Stimulated activated CD4-positive, alpha-beta T cell treated with anti-CD3 and anti-CD28 coated beads, Interleukin-1b, Interleukin-23, amount 100 ng/mL, for 4 hours (primary cell): ENCODE measurements around the gene TMEM132D.

Experiments used
- DNase-seq, 2 donors: peaks; one replicate each; pipeline ENCODE4 v3.0.0-alpha.2; 2020; ENCODE audit warnings: low read depth in 2 of 2

Gene TMEM132D

GRCh38 chr12:129662234-129662633, 241.6 kb downstream of the TMEM132D start:
- no peak for DNase-seq

DNA sequence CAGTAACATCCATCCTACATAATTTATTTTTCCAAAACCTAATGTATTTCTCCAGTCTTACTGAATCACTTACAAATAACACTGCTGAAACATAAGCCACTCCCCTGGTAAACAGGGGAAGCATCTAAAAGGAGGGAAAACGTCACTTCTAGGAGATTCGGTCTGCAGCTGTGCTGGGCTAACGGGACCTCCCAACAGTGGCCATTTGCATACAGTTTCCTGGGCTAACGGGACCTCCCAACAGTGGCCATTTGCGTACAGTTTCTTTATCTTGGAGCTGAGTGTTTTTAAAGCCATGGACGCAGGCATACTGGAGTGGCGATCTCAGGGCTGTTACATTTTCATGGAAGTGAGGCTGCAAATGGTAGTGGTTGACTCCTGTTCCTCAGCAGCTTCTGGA, 242.9 kb downstream of the TMEM132D start:
- DNase-seq: no peak

GRCh38 chr12:129659961-129660622, 243.7 kb downstream of the TMEM132D start:
- DNase-seq: no peak

- DNase-seq: no peak
These were observed 246.6 kb downstream of the TMEM132D start for GRCh38 chr12:129657179-129657578.

GRCh38 chr12:129651951-129652350, 251.9 kb downstream of the TMEM132D start:
- no peak for DNase-seq

DNA sequence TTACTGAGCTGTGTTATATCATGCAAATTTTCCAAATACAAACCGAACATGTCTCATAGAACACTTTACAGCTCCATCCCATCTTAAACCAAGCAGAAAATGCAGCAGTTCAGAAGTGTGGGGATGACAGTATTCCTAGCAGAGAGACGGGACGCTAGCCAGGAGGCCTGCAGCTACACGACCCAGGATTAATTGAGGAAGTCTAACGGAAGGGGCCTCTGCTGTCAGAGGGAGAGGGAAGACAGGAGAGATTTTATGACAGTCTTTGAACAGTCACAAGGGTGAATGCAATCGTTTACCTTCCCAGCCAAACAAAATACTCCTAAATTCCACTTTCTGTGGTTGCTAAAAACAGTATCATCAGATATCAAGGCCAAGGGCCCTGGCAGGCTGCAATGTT, 261.9 kb downstream of the TMEM132D start:
- DNase-seq: no peak

- DNase-seq: no peak
These were observed 268.7 kb downstream of the TMEM132D start for GRCh38 chr12:129635021-129635685.

- DNase-seq: no peak
These were observed 272.5 kb downstream of the TMEM132D start for GRCh38 chr12:129631316-129631715.

DNA sequence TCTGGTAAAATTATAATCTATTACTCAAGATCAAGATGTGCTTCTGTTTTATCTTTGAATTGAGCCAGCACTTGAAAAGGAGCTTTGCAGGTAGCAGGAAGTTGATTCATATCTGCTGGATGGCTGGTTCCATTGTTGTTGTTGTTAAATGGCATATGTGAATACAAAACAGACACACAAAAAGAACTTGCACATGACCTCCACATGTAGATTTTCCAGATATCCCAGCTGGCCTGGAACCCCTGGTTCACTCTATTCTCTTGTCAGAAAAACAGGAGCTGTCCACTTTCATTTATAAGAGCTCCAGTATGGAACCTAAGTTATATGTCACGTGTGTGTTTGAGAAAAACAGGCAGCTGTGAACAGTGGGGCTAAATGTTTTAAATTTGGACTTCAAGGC, 273.9 kb downstream of the TMEM132D start:
- no peak for DNase-seq

DNA sequence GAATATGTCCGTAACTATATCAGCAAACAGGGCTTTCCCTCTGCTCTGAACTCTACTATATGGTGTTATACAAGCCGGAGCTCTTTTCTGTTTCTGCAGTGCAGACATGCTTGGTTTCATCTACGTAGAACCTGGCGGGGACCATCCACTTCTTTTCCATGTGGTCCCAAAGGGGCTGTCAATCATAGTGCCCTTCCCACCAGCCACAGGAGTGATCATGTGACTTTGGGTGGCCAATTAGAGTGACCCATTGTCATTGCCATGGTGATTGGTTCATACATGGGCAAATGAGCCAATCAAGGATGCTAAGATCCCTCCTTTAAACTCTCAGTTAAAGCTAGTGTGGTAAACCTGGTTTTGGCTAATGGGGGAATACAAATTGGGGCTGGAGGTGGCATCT, 281.3 kb downstream of the TMEM132D start:
- DNase-seq: no peak

GRCh38 chr12:129619271-129619670, 284.6 kb downstream of the TMEM132D start:
- DNase-seq: no peak

DNA sequence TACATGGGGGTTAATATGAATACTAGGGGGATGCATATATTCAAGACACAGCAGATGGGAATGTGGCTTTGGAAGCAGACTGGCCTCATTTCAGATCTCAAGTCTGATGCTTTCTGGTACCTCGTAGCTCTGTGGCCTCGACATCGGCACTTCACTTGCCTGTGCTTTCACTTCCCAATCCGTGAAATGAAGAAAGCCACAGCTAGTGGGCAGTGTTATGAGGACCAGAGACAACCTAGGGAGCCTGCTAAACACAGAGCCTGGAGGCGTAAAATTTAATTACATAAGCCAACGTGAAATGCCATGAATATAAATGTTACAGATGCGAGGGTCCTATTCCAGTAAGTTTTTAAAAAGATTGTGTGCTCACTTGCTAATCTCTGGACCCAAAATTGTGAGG, 286.0 kb downstream of the TMEM132D start:
- DNase-seq: no peak

GRCh38 chr12:129615001-129615400, 288.8 kb downstream of the TMEM132D start:
- DNase-seq: no peak

DNA sequence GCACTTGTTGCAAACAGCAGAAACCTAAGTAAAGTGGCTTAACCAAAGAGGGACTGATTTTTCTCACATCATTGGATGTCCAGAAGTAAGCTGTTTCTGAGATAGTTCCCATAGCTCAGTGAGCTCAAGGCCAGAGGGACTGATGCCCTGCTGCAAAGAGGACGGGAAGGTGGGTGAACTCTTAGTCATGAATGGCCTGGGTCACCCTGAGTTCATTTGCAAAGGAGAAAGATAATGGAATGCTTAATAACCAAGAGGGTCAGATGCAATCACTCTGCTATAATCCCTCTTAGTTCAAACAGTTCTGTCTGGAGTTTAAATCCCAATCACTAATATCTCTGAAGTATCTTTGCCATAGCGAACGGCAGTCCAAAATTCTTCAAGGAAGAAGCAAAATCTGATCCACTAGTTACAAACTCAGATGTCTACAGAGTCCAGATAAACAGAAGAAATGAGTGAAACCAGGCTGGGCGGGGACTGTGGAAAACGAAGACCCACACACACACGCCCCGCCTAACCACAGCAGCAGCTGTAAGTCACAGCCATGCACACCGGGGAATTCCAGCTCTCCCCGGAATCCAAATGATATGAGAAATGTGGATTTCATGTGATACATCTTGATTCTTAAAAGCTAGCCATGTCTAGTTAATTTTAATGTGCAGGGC, 289.5 kb downstream of the TMEM132D start:
- no peak for DNase-seq

DNA sequence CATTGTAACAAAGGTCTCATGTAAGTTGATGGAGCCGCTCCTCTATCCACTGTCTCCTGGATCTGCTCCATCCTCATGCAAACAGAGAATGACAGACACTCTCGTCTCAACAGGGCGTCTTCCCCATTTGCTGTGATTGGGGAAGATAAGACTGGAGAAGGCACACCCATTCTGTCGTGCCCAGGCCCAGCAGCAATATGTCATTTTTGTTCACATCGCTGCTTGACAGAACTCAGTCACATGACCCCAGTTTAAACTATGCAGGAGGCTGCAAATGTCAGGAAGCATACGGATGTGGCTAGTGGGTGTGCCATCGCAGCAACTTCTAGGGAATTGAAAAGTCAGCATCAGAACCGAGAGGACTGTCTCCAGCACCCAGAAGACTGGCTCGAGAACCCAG, 290.5 kb downstream of the TMEM132D start:
- no peak for DNase-seq

- no peak for DNase-seq
These were observed 293.2 kb downstream of the TMEM132D start for GRCh38 chr12:129610601-129611120.

DNA sequence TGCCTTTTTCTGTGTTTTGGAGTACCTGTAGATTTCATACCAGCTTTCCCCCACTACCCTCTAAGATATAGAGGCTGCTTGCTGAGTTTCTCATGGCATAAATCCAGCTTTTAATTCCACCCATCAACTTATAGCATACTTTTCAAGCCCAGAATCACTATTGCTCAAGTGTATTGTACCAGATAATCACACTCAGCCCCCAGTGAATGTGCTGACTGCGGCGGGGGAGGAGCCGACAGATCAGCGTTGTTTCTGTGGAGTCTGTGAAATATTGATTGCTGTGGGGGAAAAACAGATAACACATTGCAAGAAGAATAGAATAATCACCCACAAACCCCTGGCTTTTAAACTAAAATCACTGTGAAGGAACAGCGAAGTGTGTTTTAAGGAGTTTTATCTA, 296.1 kb downstream of the TMEM132D start:
- DNase-seq: no peak

DNA sequence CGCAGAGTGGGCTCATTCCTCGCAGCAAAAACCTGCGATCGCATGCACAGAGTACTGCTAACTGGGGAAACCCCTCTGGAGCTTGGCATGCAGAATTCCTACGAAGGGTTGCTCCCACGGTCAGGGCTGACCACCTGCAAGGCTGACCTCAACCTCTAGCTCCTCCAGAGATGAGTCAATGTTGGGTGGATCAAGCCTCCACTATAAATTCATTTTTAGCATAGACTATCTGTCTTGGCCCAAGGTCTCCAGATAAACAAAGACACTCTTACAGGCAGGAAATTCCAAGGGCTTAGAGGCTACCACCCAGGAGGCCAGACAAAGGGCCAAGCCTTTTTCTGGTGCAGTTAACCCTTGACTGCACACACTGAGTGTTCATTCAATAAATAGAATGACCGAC, 296.5 kb downstream of the TMEM132D start:
- no peak for DNase-seq

DNA sequence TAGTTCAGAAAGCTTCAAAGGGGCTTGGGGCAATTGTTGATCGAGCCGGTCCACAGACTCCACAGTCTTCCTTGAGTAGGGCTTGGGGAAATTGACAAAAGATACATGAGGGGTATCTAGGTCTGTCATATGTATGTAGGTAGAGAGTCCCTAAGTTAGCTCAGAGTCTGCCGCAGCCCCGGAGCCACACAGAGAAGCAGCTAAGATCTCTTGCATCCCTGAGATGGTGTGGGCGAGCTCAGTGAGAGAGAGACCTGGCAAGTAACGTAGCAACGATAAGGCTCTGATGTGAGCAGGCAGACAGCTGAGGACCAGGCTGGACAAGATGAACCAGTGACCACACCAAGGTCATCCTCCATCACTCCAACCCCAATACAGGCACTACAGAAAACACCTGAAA, 297.6 kb downstream of the TMEM132D start:
- no peak for DNase-seq

- DNase-seq: no peak
These were observed 298.2 kb downstream of the TMEM132D start for GRCh38 chr12:129605666-129606065.

GRCh38 chr12:129604506-129604905, 299.3 kb downstream of the TMEM132D start:
- DNase-seq: no peak

DNA sequence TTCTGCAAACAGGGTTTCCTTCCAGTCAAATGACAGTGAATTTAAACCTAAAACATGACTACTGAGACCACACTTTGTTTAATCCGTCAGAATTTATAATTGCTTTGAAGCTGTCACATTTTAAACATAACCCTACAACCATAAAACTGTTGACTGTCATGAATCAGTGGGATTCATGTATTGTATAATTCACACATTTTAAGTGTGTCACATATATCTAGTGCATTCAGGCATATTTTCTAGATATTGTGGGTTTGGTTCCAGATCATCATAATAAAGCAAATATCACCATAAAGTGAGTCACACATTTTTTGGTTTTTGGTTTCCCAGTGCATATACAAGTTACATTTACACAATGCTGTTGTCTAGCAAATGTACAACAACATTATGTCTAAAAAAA, 304.4 kb downstream of the TMEM132D start:
- no peak for DNase-seq

GRCh38 chr12:129594098-129594497, 309.7 kb downstream of the TMEM132D start:
- DNase-seq: no peak
